ENCODE measurements around the gene KIF21B.
"Not testable (repeated sequence)": the region's sequence is repeated elsewhere in the genome, so short reads cannot be mapped to it uniquely, and the experiment has no call there.

Gene KIF21B

GRCh38 chr1:200934676-200935245 is 88.8 kb downstream of the KIF21B start:
- DNase-seq: no peak

GRCh38 chr1:200931776-200932175 is 91.7 kb downstream of the KIF21B start:
- DNase-seq: no peak

- DNase-seq: not testable (repeated sequence)
These were observed 93.2 kb downstream of the KIF21B start for GRCh38 chr1:200930285-200930684.

- no peak for DNase-seq
These were observed 93.8 kb downstream of the KIF21B start for GRCh38 chr1:200929530-200930278.

GRCh38 chr1:200925831-200926230 is 97.7 kb downstream of the KIF21B start:
- DNase-seq: no peak

GRCh38 chr1:200923601-200924000 is 99.9 kb downstream of the KIF21B start:
- no peak for DNase-seq

GRCh38 chr1:200922406-200922805 is 101.1 kb downstream of the KIF21B start:
- DNase-seq: no peak

GRCh38 chr1:200921571-200922110 is 101.9 kb downstream of the KIF21B start:
- no peak for DNase-seq
